HFFc6 (cell line): ENCODE data around the gene KIF1B. TPM values are rescaled to one million over a fixed set of nuclear protein-coding genes. Genes with fewer than 3 reads are reported as not detected.
"Not testable (repeated sequence)": the region's sequence is repeated elsewhere in the genome, so short reads cannot be mapped to it uniquely, and the experiment has no call there.

Experiments used
- DNase-seq: peaks from one replicate; pipeline ENCODE4 v3.0.0-alpha.2; 2018
- H3K27ac Mint-ChIP-seq: 2 replicates; pipeline ENCODE4 v1.8.0; 2020; ENCODE audit warnings: mild to moderate bottlenecking, mixed read lengths
- H3K27me3 Mint-ChIP-seq: 2 replicates; pipeline ENCODE4 v1.8.0; 2021; ENCODE audit warnings: mild to moderate bottlenecking, moderate library complexity, mixed read lengths; ENCODE audit not compliant: insufficient read depth
- H3K36me3 Mint-ChIP-seq: 2 replicates; pipeline ENCODE4 v1.8.0; 2021; ENCODE audit warnings: low read depth, mixed read lengths
- H3K4me1 Mint-ChIP-seq: 2 replicates; pipeline ENCODE4 v1.8.0; 2020; ENCODE audit warnings: low read depth, mixed read lengths
- H3K4me3 Mint-ChIP-seq: 2 replicates; pipeline ENCODE4 v1.8.0; 2020; ENCODE audit warnings: mild to moderate bottlenecking, moderate library complexity, mixed read lengths
- H3K9me3 Mint-ChIP-seq: 2 replicates; pipeline ENCODE4 v1.8.0; 2020; ENCODE audit warnings: mild to moderate bottlenecking, mixed read lengths
- CTCF ChIP-seq: fragments of 200-600 bp; sonication (generic); IDR thresholded peaks from 2 replicates; pipeline ENCODE4 v1.5.0; 2021; ENCODE audit warnings: antibody characterized with exemption, mild to moderate bottlenecking
- total RNA-seq, 6 experiments: library from RNA; stranded (reverse); fragmentation: NEBNext Ultra II Directional; extraction: Animal tissue kit (Norgen Biotek cat#: 25700); gene quantifications; 2 replicates in 1 of 6; 3 replicates in 5 of 6; pipeline ENCODE4 v1.2.3, GENCODE V29; 2021

KIF1B gene
- total RNA-seq, 6 experiments from 2014 or later: 35.2 to 41.6 (median 39.3) TPM

DNA sequence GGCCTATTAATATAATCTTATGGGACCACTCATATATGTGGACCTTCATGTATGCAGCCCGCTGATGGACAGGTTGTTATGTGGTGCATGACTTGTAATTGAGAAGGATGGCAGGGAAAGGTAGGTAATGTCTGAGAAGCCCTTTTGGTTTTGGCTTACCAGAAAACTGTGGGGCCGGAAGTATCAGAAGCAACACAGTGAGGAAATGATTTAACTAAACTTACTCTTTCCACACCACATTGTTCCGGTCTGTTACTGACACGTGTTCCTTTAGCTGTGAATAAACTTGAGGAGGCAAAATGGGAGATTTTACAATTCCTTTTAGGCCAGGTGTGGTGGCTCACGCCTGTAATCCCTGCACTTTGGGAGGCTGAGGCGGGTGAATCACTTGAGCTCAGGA lies 32.4 kb downstream of the KIF1B start:
- no peak overlapping the region for H3K4me3 Mint-ChIP-seq
- DNase-seq: no peak
- peaks cover 28% of the 10 kb centered on the region; the same call in 1 of the 2 replicates for H3K36me3 Mint-ChIP-seq
- no peak for TF ChIP-seq CTCF
- H3K9me3 Mint-ChIP-seq: no peaks in the 10 kb centered on the region
- H3K27me3 Mint-ChIP-seq: no peaks in the 10 kb centered on the region; the same call in 1 of the 2 replicates
- H3K27ac Mint-ChIP-seq: no peak overlapping the region
- H3K4me1 Mint-ChIP-seq: peaks cover under 1% of the 10 kb centered on the region; the same call in 1 of the 2 replicates

DNA sequence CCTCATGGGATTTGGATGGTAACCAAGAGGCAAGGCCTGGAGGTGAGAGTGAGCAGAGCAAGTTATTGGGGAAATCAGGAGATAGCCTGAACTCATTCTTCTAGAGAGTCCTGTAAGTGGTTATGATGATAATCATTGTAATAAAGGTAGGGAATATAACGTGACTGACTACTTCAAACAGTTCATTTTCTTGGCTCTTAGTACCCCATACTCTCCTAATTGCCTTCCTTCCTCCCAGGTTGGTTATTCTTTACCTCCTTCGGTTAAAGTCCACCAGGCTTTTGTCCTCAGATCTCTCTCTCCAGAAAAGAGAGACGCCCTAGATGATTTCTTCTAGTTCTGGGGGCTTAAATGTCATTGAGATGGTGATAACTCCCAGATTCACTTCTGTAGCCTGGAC lies 35.3 kb downstream of the KIF1B start:
- 0 out of 2 replicates have a peak, but pooled peaks cover 4% of the 10 kb centered on the region for H3K4me1 Mint-ChIP-seq
- no peaks in the 10 kb centered on the region for H3K9me3 Mint-ChIP-seq
- no peak overlapping the region for H3K27ac Mint-ChIP-seq
- DNase-seq: no peak
- no peaks in the 10 kb centered on the region for H3K27me3 Mint-ChIP-seq
- H3K4me3 Mint-ChIP-seq: no peak overlapping the region
- TF ChIP-seq CTCF: no peak
- peaks cover 38% of the 10 kb centered on the region for H3K36me3 Mint-ChIP-seq

DNA sequence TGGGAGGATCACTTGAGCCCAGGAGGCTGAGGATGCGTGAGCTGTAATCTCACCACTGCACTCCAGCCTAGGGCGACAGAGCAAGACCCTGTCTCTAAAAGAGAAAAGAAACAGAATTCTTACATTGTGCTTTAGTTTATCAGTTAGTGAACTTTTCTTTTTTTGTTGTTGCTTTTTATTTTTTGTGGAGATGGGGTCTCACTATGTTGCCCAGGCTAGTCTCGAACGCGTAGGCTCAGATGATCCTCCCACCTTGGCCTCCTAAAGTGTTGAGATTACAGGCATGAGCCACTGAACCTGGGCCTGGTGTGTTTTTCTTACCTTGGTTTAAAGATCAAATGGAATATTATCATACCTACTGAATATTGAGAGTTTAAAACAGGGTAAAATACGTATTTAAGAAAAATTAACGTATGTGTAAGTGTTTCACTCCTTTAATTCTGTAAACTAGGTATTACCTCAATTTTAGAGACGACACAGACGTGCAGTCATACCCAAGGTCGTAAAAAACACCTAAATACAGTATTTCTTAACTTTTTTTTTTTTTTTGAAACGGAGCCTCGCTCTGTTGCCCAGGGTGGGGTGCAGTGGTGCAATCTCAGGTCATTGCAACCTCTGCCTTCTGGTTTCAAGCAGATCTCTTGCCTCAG lies 39.6 kb downstream of the KIF1B start:
- no peak for DNase-seq
- Mint-ChIP-seq H3K27ac (no peak overlapping the region), H3K4me1 (peaks cover 35% of the 10 kb centered on the region), H3K27me3 (no peaks in the 10 kb centered on the region), H3K4me3 (no peak overlapping the region), H3K9me3 (no peaks in the 10 kb centered on the region), H3K36me3 (peaks cover 28% of the 10 kb centered on the region)
- TF ChIP-seq CTCF: no peak

DNA sequence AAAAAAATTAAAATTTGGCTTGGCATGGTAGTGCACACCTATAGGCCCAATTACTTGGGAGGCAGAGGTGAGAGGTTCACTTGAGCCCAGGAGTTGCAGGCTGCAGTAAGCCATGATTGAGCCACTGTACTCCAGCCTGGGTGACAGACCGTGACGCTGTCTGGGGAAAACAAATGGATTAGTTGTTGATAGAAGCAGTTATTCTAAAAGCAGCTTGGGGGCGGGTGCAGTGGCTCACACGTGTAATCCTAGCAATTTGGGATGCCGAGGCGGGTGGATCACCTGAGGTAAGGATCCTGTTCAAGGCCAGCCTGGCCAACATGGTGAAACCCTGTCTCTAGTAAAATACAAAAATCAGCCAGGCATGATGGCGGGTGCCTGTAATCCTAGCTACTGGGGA lies 40.3 kb downstream of the KIF1B start:
- DNase-seq: no peak
- Mint-ChIP-seq H3K9me3 (no peaks in the 10 kb centered on the region), H3K27me3 (no peaks in the 10 kb centered on the region), H3K27ac (no peak overlapping the region), H3K36me3 (peaks cover 23% of the 10 kb centered on the region), H3K4me3 (no peak overlapping the region), H3K4me1 (peaks cover 35% of the 10 kb centered on the region)
- no peak for TF ChIP-seq CTCF

DNA sequence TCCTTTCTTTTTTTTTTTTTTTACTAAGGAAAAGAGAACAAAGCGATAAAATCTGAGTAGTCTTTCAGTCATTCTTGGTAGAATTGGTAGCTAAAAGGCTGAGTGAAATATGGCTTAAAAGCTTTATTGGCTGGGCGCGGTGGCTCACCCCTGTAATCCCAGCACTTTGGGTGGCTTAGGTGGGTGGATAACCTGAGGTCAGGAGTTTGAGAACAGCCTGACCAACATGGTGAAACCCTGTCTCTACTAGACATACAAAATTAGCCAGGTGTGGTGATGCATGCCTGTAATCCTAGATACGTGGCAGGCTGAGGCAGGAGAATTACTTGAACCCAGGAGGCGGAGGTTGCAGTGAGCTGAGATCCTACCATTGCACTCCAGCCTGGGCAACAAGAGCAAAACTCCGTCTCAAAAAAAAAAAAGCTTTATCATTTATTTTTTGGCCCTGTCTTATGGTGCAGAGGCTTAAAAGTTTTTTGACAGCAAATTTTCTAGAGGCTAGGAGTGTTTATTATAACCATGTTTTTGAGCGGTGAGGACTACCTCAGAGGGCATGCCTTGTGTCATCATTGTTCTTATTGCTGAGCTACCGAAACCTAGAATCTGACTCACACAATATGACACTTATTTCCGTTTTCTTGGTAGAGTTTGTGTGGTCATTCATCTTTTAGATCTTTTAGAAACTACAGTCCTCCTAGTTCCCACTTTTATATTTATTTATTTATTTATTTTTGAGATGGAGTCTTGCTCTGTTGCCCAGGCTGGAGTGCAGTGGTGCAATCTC lies 41.1 kb downstream of the KIF1B start:
- H3K9me3 Mint-ChIP-seq, H3K27me3 Mint-ChIP-seq, H3K4me3 Mint-ChIP-seq: not testable (repeated sequence)
- DNase-seq: peak; percentile 35
- peak overlapping the region; percentile 33; the same call in 1 of the 2 replicates for H3K27ac Mint-ChIP-seq
- peaks cover 35% of the 10 kb centered on the region for H3K4me1 Mint-ChIP-seq
- H3K36me3 Mint-ChIP-seq: peaks cover 16% of the 10 kb centered on the region

DNA sequence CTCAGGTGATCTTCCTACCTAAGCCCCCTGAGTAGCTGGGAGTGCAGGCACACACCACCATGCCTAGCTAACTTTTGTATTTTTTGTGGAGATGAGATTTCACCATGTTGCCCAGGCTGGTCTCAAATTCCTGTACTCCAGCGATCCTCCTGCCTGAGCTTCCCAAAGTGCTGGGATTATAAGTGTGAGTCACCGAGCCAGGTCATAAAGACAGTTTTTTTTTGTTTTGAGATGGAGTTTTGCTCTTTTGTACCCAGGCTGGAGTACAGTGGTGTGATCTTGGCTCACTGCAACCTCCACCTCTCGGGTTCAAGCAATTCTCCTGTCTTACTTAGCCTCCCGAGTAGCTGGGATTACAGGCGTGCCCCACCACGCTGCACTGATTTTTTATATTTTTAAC lies 42.1 kb downstream of the KIF1B start:
- H3K27ac Mint-ChIP-seq: peak overlapping the region; percentile 95
- DNase-seq: peak; percentile 65
- H3K4me3 Mint-ChIP-seq: peak overlapping the region; percentile 71
- H3K4me1 Mint-ChIP-seq: peaks cover 35% of the 10 kb centered on the region
- H3K9me3 Mint-ChIP-seq: no peaks in the 10 kb centered on the region
- no peaks in the 10 kb centered on the region for H3K27me3 Mint-ChIP-seq
- no peak for TF ChIP-seq CTCF
- H3K36me3 Mint-ChIP-seq: peaks cover 10% of the 10 kb centered on the region
